ENCODE data around the gene NAALADL2. TPM values are rescaled to one million over a fixed set of nuclear protein-coding genes. Genes with fewer than 3 reads are reported as not detected.

NAALADL2 gene
- total RNA-seq, 2 experiments from 2014 or later: 0.30 to 1.2 TPM

- DNase-seq: no peak
- H3K4me3 ChIP-seq (ENCODE audit: low read length): no peak overlapping the region
- no peak overlapping the region for H3K4me3 Mint-ChIP-seq
- intact Hi-C loops (cut with DNase I, micrococcal nuclease): no loop called here
- H3K4me1 ChIP-seq (ENCODE audit: insufficient read depth, low read length): no peaks in the 10 kb centered on the region
- no peaks in the 10 kb centered on the region for H3K36me3 ChIP-seq (ENCODE audit: insufficient read depth, low read length)
- no peak overlapping the region for H3K27ac ChIP-seq (ENCODE audit: low read depth in 1 of 2, low read length in 2 of 2)
- CTCF ChIA-PET: no interaction called here
- POLR2A ChIA-PET: no interaction called here
- H3K27me3 ChIP-seq (ENCODE audit: control insufficient read depth in 1 of 2, insufficient read depth in 2 of 2, low read length in 2 of 2): no peaks in the 10 kb centered on the region
- no peak for TF ChIP-seq CTCF (IDR thresholded peaks at IDR 0.05)
- ATAC-seq (ENCODE audit: poor library complexity): no peak
- H3K27me3 Mint-ChIP-seq: no peaks in the 10 kb centered on the region
- peaks cover 2% of the 10 kb centered on the region for H3K9me3 Mint-ChIP-seq
- no peaks in the 10 kb centered on the region for H3K36me3 Mint-ChIP-seq (ENCODE audit: low read depth)
- no peaks in the 10 kb centered on the region for H3K4me1 Mint-ChIP-seq (ENCODE audit: low read depth)
- peaks cover 0 to 4% of the 10 kb centered on the region in 2 experiments for H3K9me3 ChIP-seq (ENCODE audit: control insufficient read depth in 1 of 2, insufficient read depth in 1 of 2, low read length in 2 of 2)
- H3K27ac Mint-ChIP-seq: no peak overlapping the region
These were observed 86.1 kb downstream of the NAALADL2 start for GRCh38 chr3:174945276-174945675.

- ChIA-PET POLR2A (no interaction called here), CTCF (no interaction called here)
- H3K4me1 ChIP-seq (ENCODE audit: insufficient read depth, low read length): no peaks in the 10 kb centered on the region
- Mint-ChIP-seq H3K36me3 (ENCODE audit: low read depth) (no peaks in the 10 kb centered on the region), H3K27me3 (no peaks in the 10 kb centered on the region), H3K4me1 (ENCODE audit: low read depth) (no peaks in the 10 kb centered on the region), H3K4me3 (no peak overlapping the region), H3K27ac (no peak overlapping the region), H3K9me3 (no peaks in the 10 kb centered on the region)
- no peak for TF ChIP-seq CTCF (IDR thresholded peaks at IDR 0.05)
- no peaks in the 10 kb centered on the region for H3K36me3 ChIP-seq (ENCODE audit: insufficient read depth, low read length)
- peaks cover 0 to 4% of the 10 kb centered on the region in 2 experiments for H3K9me3 ChIP-seq (ENCODE audit: control insufficient read depth in 1 of 2, insufficient read depth in 1 of 2, low read length in 2 of 2)
- DNase-seq: no peak
- intact Hi-C loops (cut with DNase I, micrococcal nuclease): no loop called here
- ATAC-seq (ENCODE audit: poor library complexity): no peak
- H3K4me3 ChIP-seq (ENCODE audit: low read length): no peak overlapping the region
- H3K27ac ChIP-seq (ENCODE audit: low read depth in 1 of 2, low read length in 2 of 2): no peak overlapping the region
- no peaks in the 10 kb centered on the region for H3K27me3 ChIP-seq (ENCODE audit: control insufficient read depth in 1 of 2, insufficient read depth in 2 of 2, low read length in 2 of 2)
These were observed 86.8 kb downstream of the NAALADL2 start for GRCh38 chr3:174945951-174946350.

GRCh38 chr3:174949523-174949922 lies 90.4 kb downstream of the NAALADL2 start:
- Mint-ChIP-seq H3K9me3 (no peaks in the 10 kb centered on the region), H3K27me3 (no peaks in the 10 kb centered on the region), H3K4me3 (no peak overlapping the region), H3K4me1 (ENCODE audit: low read depth) (no peaks in the 10 kb centered on the region), H3K27ac (no peak overlapping the region), H3K36me3 (ENCODE audit: low read depth) (no peaks in the 10 kb centered on the region)
- Histone ChIP-seq H3K4me3 (ENCODE audit: low read length) (no peak overlapping the region), H3K9me3 (ENCODE audit: control insufficient read depth in 1 of 2, insufficient read depth in 1 of 2, low read length in 2 of 2) (no peaks in the 10 kb centered on the region), H3K4me1 (ENCODE audit: insufficient read depth, low read length) (no peaks in the 10 kb centered on the region), H3K27ac (ENCODE audit: low read depth in 1 of 2, low read length in 2 of 2) (no peak overlapping the region), H3K36me3 (ENCODE audit: insufficient read depth, low read length) (no peaks in the 10 kb centered on the region), H3K27me3 (ENCODE audit: control insufficient read depth in 1 of 2, insufficient read depth in 2 of 2, low read length in 2 of 2) (no peaks in the 10 kb centered on the region)
- ChIA-PET CTCF (no interaction called here), POLR2A (no interaction called here)
- DNase-seq: no peak
- TF ChIP-seq CTCF (IDR thresholded peaks at IDR 0.05): no peak
- intact Hi-C loops (cut with DNase I, micrococcal nuclease): no loop called here
- ATAC-seq (ENCODE audit: poor library complexity): no peak

Data from CD4-positive, alpha-beta T cell (primary cell).